ENCODE results near the gene NCKAP5.

The NCKAP5 gene

DNA sequence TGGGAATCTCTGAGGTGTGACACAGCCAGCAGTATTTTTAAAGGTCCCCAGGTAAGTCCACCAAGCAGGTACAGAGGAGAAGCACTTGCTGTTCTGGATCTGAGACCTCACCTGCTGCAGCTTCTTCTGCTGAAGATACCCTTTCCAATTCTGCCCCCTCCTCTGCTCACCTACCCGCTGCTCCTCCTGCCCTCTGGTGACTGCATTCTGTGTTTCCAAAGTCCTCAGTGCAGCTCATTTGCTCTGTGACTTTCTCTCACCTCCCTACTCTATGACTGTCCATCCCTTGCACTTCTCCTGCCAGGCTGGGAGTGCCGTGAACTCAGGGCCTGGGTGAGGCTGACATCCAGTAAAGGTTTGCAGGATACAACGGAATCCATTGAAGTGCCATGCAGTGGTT, 693.1 kb downstream of the NCKAP5 start:
- DNase-seq = no peak
- TF ChIP-seq, protein P1, sequence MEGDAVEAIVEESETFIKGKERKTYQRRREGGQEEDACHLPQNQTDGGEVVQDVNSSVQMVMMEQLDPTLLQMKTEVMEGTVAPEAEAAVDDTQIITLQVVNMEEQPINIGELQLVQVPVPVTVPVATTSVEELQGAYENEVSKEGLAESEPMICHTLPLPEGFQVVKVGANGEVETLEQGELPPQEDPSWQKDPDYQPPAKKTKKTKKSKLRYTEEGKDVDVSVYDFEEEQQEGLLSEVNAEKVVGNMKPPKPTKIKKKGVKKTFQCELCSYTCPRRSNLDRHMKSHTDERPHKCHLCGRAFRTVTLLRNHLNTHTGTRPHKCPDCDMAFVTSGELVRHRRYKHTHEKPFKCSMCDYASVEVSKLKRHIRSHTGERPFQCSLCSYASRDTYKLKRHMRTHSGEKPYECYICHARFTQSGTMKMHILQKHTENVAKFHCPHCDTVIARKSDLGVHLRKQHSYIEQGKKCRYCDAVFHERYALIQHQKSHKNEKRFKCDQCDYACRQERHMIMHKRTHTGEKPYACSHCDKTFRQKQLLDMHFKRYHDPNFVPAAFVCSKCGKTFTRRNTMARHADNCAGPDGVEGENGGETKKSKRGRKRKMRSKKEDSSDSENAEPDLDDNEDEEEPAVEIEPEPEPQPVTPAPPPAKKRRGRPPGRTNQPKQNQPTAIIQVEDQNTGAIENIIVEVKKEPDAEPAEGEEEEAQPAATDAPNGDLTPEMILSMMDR (IDR thresholded peaks at IDR 0.05; ENCODE audit: low read depth, low read length, missing control alignments) = no peak
- in situ Hi-C loops (cut with HindIII; ENCODE audit: low pct_ligation_motif_present, low sequenced_read_pairs) = no loop called here
- no peaks in the 10 kb centered on the region for H3K36me3 ChIP-seq (replicated peaks)
- no peaks in the 10 kb centered on the region for H3K27me3 ChIP-seq (replicated peaks)
- no peak overlapping the region for H3K4me3 ChIP-seq (ENCODE audit: low read depth, low read length)
- H3K27ac ChIP-seq = no peak overlapping the region

DNA sequence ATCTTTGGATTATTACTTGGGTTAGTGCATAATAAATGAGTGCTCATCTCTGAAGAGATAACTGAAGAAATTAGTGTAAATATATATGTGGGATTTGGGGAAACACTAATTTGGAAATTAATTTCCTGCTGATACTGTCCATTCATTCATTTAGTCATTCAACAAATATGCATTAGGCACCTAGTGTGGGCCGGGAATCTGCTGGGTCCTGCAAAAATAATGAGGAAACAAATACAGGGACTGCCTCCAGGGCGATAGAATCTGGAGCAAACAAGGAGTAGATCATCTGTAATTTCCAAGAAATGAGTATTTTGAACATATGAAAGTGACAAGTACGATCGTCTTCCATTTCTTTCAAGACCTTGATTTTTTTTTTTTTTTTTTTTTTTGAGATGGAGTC, 694.5 kb downstream of the NCKAP5 start:
- no peak for DNase-seq
- TF ChIP-seq, protein P1 (IDR thresholded peaks at IDR 0.05; ENCODE audit: low read depth, low read length, missing control alignments) = no peak
- no peak overlapping the region for H3K27ac ChIP-seq
- no peaks in the 10 kb centered on the region for H3K36me3 ChIP-seq (replicated peaks)
- in situ Hi-C loops (cut with HindIII; ENCODE audit: low pct_ligation_motif_present, low sequenced_read_pairs) = no loop called here
- H3K27me3 ChIP-seq (replicated peaks) = no peaks in the 10 kb centered on the region
- H3K4me3 ChIP-seq (ENCODE audit: low read depth, low read length) = no peak overlapping the region

DNA sequence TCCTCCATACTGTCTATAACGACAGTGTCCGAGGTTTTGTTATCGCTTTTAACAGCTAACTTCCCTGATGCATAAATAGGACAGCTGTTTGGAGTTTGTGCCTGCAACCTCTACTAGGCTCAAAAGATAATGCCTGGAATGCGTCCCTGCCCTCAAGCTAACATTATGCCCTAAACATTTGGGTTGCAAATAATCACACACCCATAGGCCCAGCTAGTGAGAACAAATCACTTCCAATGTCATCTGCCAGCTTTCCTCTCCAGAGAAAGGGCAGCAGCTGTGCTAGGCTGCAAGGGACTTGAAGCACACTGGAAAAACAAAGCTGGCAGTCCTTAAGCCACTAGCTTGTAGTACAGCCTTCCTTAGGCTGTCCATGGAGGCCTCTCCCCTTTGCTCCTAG, 696.4 kb downstream of the NCKAP5 start:
- H3K27ac ChIP-seq = no peak overlapping the region
- H3K4me3 ChIP-seq (ENCODE audit: low read depth, low read length) = no peak overlapping the region
- no peaks in the 10 kb centered on the region for H3K27me3 ChIP-seq (replicated peaks)
- H3K36me3 ChIP-seq (replicated peaks) = no peaks in the 10 kb centered on the region
- in situ Hi-C loops (cut with HindIII; ENCODE audit: low pct_ligation_motif_present, low sequenced_read_pairs) = no loop called here
- TF ChIP-seq, protein P1 (IDR thresholded peaks at IDR 0.05; ENCODE audit: low read depth, low read length, missing control alignments) = no peak
- no peak for DNase-seq

DNA sequence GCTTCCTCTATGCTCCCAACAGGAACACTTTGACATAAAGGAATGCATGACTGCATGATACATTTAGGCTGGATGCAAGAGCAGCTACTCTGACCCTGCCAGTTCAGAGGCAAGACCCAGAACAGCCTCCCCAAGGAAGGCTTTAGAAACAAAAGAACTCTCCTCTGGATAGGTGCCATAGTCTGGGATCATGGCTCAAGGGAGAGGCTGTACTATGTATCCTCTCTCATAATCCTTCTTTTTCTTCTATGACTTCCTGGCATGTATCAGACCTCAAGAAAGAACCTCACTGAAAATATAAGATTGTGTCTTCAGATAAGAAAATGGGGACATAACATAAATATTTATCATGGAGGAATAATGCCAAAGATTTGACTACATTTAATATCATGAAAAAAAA, 704.3 kb downstream of the NCKAP5 start:
- TF ChIP-seq, protein P1 (IDR thresholded peaks at IDR 0.05; ENCODE audit: low read depth, low read length, missing control alignments) = no peak
- in situ Hi-C loops (cut with HindIII; ENCODE audit: low pct_ligation_motif_present, low sequenced_read_pairs) = no loop called here
- no peak for DNase-seq
- H3K27ac ChIP-seq = no peak overlapping the region
- no peaks in the 10 kb centered on the region for H3K36me3 ChIP-seq (replicated peaks)
- no peak overlapping the region for H3K4me3 ChIP-seq (ENCODE audit: low read depth, low read length)
- no peaks in the 10 kb centered on the region for H3K27me3 ChIP-seq (replicated peaks)

DNA sequence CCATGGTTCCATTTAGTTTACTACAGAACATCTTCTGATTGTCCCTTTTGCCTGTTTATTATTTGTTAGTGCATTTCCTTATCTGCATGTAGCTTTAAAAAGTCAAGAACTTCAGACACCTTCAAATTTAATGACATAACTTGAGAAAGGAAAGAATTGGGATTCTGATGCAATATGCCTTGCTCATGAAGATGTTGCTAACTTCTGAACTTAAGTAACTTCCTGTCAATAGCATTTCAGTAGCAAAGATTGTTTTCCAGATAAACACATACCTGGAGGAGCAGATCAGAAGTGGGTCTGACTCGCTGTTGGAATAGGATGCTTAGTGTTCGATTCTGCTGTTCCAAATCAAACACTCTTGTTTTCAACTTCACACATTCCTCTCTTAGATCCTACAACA, 708.0 kb downstream of the NCKAP5 start:
- TF ChIP-seq, protein P1 (IDR thresholded peaks at IDR 0.05; ENCODE audit: low read depth, low read length, missing control alignments) = no peak
- no peak overlapping the region for H3K27ac ChIP-seq
- in situ Hi-C loops (cut with HindIII; ENCODE audit: low pct_ligation_motif_present, low sequenced_read_pairs) = no loop called here
- H3K4me3 ChIP-seq (ENCODE audit: low read depth, low read length) = no peak overlapping the region
- no peaks in the 10 kb centered on the region for H3K36me3 ChIP-seq (replicated peaks)
- no peak for DNase-seq
- no peaks in the 10 kb centered on the region for H3K27me3 ChIP-seq (replicated peaks)

DNA sequence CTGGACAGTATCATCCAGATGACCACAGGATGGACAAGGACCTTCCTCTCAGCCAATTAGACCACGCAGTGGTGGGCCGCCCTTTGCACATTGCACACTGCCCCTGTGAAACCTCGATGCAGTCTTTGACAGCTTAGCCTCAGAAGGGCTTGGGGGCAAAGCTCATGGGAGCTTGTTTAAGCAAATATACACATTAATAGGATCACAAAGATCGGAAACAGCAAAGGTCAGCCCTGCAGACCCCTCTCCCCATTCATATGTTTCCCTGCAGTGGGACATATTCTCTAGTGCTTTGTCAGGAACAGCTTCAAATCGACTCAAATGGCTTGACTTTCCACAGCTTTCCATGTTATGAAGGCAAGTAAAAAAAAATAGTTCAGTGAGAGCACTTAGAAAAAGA, 708.7 kb downstream of the NCKAP5 start:
- Histone ChIP-seq H3K27me3 (replicated peaks) (no peaks in the 10 kb centered on the region), H3K36me3 (replicated peaks) (no peaks in the 10 kb centered on the region), H3K4me3 (ENCODE audit: low read depth, low read length) (no peak overlapping the region), H3K27ac (no peak overlapping the region)
- DNase-seq = no peak
- TF ChIP-seq, protein P1 (IDR thresholded peaks at IDR 0.05; ENCODE audit: low read depth, low read length, missing control alignments) = no peak
- in situ Hi-C loops (cut with HindIII; ENCODE audit: low pct_ligation_motif_present, low sequenced_read_pairs) = no loop called here

All from brain microvascular endothelial cell (primary cell).